ENCODE measurements around the gene SYT2.
"Not testable (repeated sequence)": the region's sequence is repeated elsewhere in the genome, so short reads cannot be mapped to it uniquely, and the experiment has no call there.

Gene SYT2

GRCh38 chr1:202585590-202585933 lies 124.7 kb downstream of the SYT2 start:
- Histone ChIP-seq H3F3A (ENCODE audit: control insufficient read depth, insufficient read depth) (no peaks in the 10 kb centered on the region), H3K27me3 (ENCODE audit: control insufficient read depth, low read length) (no peaks in the 10 kb centered on the region), H4K20me1 (ENCODE audit: control insufficient read depth, insufficient read depth, low read depth, low read length) (no peaks in the 10 kb centered on the region; the same call in 1 of the 2 replicates), H3K4me3 (ENCODE audit: low read length) (no peak overlapping the region), H3K27ac (ENCODE audit: low read depth, low read length) (no peak overlapping the region), H3K79me2 (ENCODE audit: control insufficient read depth, low read length) (no peaks in the 10 kb centered on the region), H3K9me2 (replicated peaks; ENCODE audit: control insufficient read depth, low read length) (no peaks in the 10 kb centered on the region), H3K36me3 (ENCODE audit: control insufficient read depth, low read length) (no peaks in the 10 kb centered on the region), H3K4me1 (ENCODE audit: control insufficient read depth, low read length) (peaks cover 20% of the 10 kb centered on the region), H3K4me2 (ENCODE audit: low read length) (no peak overlapping the region), H3K9me3 (ENCODE audit: control insufficient read depth, insufficient read depth, low read length) (no peaks in the 10 kb centered on the region)
- no peak for TF ChIP-seq CTCF (IDR thresholded peaks at IDR 0.05; ENCODE audit: low read depth, low read length, poor library complexity, severe bottlenecking)
- TF ChIP-seq EZH2phosphoT487 (IDR thresholded peaks at IDR 0.05; ENCODE audit: borderline replicate concordance, low read length), result no peak

GRCh38 chr1:202584707-202585589 lies 125.3 kb downstream of the SYT2 start:
- H3K4me3 ChIP-seq (ENCODE audit: low read length), result no peak overlapping the region
- H3K9me2 ChIP-seq (replicated peaks; ENCODE audit: control insufficient read depth, low read length), result no peaks in the 10 kb centered on the region
- H3K4me2 ChIP-seq (ENCODE audit: low read length), result no peak overlapping the region
- H3K4me1 ChIP-seq (ENCODE audit: control insufficient read depth, low read length), result peaks cover 20% of the 10 kb centered on the region
- H3K27ac ChIP-seq (ENCODE audit: low read depth, low read length), result no peak overlapping the region
- no peaks in the 10 kb centered on the region for H3K36me3 ChIP-seq (ENCODE audit: control insufficient read depth, low read length)
- no peaks in the 10 kb centered on the region; the same call in 1 of the 2 replicates for H4K20me1 ChIP-seq (ENCODE audit: control insufficient read depth, insufficient read depth, low read depth, low read length)
- H3K9me3 ChIP-seq (ENCODE audit: control insufficient read depth, insufficient read depth, low read length), result no peaks in the 10 kb centered on the region
- H3F3A ChIP-seq (ENCODE audit: control insufficient read depth, insufficient read depth), result no peaks in the 10 kb centered on the region
- TF ChIP-seq CTCF (IDR thresholded peaks at IDR 0.05; ENCODE audit: low read depth, low read length, poor library complexity, severe bottlenecking), result no peak
- no peak for TF ChIP-seq EZH2phosphoT487 (IDR thresholded peaks at IDR 0.05; ENCODE audit: borderline replicate concordance, low read length)
- no peaks in the 10 kb centered on the region for H3K79me2 ChIP-seq (ENCODE audit: control insufficient read depth, low read length)
- no peaks in the 10 kb centered on the region for H3K27me3 ChIP-seq (ENCODE audit: control insufficient read depth, low read length)

- H3K27me3 ChIP-seq (ENCODE audit: control insufficient read depth, low read length); H3K36me3 ChIP-seq (ENCODE audit: control insufficient read depth, low read length); H3K9me2 ChIP-seq (replicated peaks; ENCODE audit: control insufficient read depth, low read length); H3K4me2 ChIP-seq (ENCODE audit: low read length); H3K27ac ChIP-seq (ENCODE audit: low read depth, low read length); H3K79me2 ChIP-seq (ENCODE audit: control insufficient read depth, low read length); H3K9me3 ChIP-seq (ENCODE audit: control insufficient read depth, insufficient read depth, low read length); H3K4me1 ChIP-seq (ENCODE audit: control insufficient read depth, low read length); H3F3A ChIP-seq (ENCODE audit: control insufficient read depth, insufficient read depth); H4K20me1 ChIP-seq (ENCODE audit: control insufficient read depth, insufficient read depth, low read depth, low read length); H3K4me3 ChIP-seq (ENCODE audit: low read length): not testable (repeated sequence)
Measured at GRCh38 chr1:202582350-202582749, 127.9 kb downstream of the SYT2 start.

GRCh38 chr1:202580619-202581018 lies 129.6 kb downstream of the SYT2 start:
- H3K36me3 ChIP-seq (ENCODE audit: control insufficient read depth, low read length), result no peaks in the 10 kb centered on the region
- H3F3A ChIP-seq (ENCODE audit: control insufficient read depth, insufficient read depth), result no peaks in the 10 kb centered on the region
- H3K4me1 ChIP-seq (ENCODE audit: control insufficient read depth, low read length), result no peaks in the 10 kb centered on the region
- H4K20me1 ChIP-seq (ENCODE audit: control insufficient read depth, insufficient read depth, low read depth, low read length), result no peaks in the 10 kb centered on the region; the same call in 1 of the 2 replicates
- no peak overlapping the region for H3K4me3 ChIP-seq (ENCODE audit: low read length)
- no peak overlapping the region for H3K4me2 ChIP-seq (ENCODE audit: low read length)
- no peak overlapping the region for H3K27ac ChIP-seq (ENCODE audit: low read depth, low read length)
- TF ChIP-seq CTCF (IDR thresholded peaks at IDR 0.05; ENCODE audit: low read depth, low read length, poor library complexity, severe bottlenecking) (no peak), EZH2phosphoT487 (IDR thresholded peaks at IDR 0.05; ENCODE audit: borderline replicate concordance, low read length) (no peak)
- no peaks in the 10 kb centered on the region for H3K9me2 ChIP-seq (replicated peaks; ENCODE audit: control insufficient read depth, low read length)
- no peaks in the 10 kb centered on the region for H3K27me3 ChIP-seq (ENCODE audit: control insufficient read depth, low read length)
- H3K9me3 ChIP-seq (ENCODE audit: control insufficient read depth, insufficient read depth, low read length), result no peaks in the 10 kb centered on the region
- no peaks in the 10 kb centered on the region for H3K79me2 ChIP-seq (ENCODE audit: control insufficient read depth, low read length)

Data from DOHH2 (cell line).